GM20000 (cell line): ENCODE data around the gene SEMA3F.

Experiments used
- DNase-seq: peaks from one replicate; pipeline ENCODE4 v3.0.0; 2012; ENCODE audit warnings: low spot score
- CTCF ChIP-seq: IDR thresholded peaks from 2 replicates; pipeline ENCODE4 v1.5.1; 2012; ENCODE audit warnings: mild to moderate bottlenecking, control low read depth; ENCODE audit errors: extremely low read depth, missing control alignments

The SEMA3F gene

DNA sequence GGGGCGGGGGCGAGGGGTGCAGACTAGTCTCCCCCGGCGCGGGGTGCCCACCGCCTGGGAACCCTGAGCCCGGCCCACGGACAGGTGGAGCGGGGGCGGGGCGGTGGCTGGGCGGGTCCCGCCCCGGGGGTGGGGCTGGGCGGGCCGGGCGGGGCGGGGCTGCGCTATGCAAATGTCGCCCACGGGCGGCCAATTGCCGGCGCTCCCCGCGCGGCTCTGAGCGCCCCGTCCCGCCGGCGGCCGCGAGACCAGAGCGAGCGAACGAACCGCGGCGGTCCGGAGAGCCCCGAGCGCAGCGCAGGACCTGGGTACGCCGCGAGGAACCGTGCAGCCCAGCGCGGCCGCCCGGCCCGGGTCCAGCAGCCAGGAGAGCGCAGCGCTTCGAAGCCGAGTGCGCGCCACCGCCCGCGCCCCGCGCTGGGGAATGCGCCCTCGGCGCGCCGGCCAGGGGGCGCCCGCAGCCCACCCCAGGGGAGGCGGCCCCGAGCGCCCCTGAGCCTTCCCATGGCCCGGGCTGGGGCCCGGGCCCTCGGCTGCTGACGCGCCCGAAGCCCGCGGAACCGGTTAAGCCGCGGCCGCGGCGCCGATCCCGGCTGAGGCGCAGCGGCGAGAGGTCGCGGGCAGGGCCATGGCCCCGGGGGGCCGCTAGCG lies at the start of gene SEMA3F:
Gene SEMA3F (plus strand): TSS at position 485 of the 651 bp plus-strand sequence. CDS start 4,299 bp downstream, outside the sequence.
- no peak for TF ChIP-seq CTCF
- peak; percentile 97 for DNase-seq

GRCh38 chr3:50111757-50112156 lies 43.4 kb upstream of the SEMA3F start:
- TF ChIP-seq CTCF = no peak
- no peak for DNase-seq

- no peak for DNase-seq
- no peak for TF ChIP-seq CTCF
Measured at GRCh38 chr3:50112462-50112861, 42.7 kb upstream of the SEMA3F start.

GRCh38 chr3:50117120-50117519 lies 38.0 kb upstream of the SEMA3F start:
- no peak for TF ChIP-seq CTCF
- no peak for DNase-seq

- TF ChIP-seq CTCF = no peak
- DNase-seq = no peak
Measured at GRCh38 chr3:50118237-50118636, 36.9 kb upstream of the SEMA3F start.

DNA sequence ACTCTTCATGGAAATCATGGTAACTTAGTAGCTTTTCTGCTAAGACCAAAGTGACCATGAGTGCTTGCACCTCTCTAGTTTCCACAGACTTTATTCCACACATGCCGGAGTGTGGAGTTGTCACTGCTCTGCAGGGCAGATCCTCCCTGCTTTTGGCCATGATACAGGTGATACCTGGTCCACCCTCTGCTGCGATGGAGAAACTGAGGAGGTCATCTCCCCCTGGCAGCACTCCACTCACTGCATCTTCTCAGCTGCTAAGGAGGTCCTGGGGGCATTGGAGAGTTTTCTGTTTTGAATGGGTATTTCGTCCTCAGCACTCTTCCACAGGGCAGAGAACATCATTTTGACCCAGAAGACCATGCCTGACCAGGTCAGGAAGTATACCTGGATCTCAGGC lies 35.3 kb upstream of the SEMA3F start:
- no peak for DNase-seq
- TF ChIP-seq CTCF = no peak

DNA sequence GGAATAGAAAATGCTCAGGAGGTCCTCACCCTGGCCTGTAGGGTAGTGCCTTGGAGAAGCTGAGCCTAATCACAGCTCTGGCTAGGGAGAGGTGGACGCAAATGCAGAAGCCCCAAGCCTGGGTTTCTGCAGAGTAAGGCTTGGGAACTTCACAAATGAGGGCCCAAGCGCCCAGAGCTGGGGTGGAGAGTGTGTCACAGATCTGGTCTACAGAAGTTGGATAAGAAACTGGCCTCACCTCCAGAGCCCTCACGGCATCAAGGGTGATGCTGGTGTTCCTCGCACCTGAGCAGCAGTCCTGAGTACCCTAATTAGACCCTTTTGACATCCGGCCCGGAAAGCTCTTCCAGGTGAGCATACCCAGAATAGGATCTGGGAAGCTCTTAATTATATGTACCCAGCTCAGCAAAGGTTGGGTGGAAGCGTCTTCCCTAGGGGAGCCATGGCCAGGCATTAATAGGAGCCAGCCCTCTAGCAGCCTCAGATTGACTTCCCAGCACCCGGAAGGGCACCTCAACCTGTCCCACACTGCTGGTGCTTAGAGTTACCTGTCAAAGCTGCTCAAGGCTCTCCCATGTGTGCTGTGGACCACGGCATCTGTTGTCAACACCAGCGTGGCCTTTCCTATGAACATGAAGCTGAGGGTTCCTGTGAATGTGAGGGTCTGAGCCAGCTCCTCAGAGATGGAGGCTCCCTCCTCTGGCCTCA lies 34.6 kb upstream of the SEMA3F start:
- peak; percentile 17 for DNase-seq
- no peak for TF ChIP-seq CTCF
